DMS79 (cell line): ENCODE results near the gene UNC45A.
"Not testable (repeated sequence)": the region's sequence is repeated elsewhere in the genome, so short reads cannot be mapped to it uniquely, and the experiment has no call there.

Experiments
- DNase-seq: peaks from one replicate; lab custom pipeline; 2025; lab: John Stamatoyannopoulos, UW

UNC45A gene

GRCh38 chr15:90918034-90918788, 16.9 kb upstream of the UNC45A start:
- DNase-seq: no peak

DNA sequence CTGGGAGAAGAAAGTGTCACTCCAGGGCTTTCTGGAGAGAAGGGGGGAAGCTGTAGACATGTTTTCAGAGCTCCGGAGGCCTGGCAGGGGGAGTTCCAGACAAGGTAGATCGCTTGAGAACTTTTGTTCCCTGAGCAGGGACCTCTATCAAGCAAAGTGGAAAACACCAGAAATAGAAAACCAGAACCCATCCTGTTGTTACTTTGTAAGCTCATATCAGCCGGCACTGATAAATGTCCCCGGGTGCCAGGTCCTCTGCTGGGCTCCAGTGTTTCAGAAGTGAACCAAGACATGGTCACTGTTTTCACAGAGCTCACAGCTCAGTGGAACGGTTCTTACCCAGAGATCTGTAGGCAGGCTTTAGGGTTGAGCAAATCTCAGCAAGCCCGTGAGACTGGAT, 16.2 kb upstream of the UNC45A start:
- no peak for DNase-seq

DNA sequence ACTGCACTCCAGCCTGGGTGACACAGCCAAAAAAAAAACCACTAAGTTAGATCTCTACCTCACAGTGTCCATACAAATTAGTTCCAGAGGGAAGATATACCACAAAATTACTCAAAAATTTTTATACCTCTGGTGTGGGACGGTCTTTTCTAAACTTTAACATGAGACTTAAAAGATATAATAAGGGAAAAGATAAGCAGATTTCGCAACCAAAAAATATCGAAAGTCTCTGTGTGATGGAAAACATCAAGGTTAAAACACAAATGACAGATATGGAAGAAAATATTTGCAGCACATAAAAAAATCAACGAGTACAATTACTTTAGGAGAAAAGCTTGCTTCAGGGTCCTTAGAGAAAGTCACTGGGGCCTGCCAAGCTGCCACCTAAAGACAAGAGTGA, 13.2 kb upstream of the UNC45A start:
- no peak for DNase-seq

DNA sequence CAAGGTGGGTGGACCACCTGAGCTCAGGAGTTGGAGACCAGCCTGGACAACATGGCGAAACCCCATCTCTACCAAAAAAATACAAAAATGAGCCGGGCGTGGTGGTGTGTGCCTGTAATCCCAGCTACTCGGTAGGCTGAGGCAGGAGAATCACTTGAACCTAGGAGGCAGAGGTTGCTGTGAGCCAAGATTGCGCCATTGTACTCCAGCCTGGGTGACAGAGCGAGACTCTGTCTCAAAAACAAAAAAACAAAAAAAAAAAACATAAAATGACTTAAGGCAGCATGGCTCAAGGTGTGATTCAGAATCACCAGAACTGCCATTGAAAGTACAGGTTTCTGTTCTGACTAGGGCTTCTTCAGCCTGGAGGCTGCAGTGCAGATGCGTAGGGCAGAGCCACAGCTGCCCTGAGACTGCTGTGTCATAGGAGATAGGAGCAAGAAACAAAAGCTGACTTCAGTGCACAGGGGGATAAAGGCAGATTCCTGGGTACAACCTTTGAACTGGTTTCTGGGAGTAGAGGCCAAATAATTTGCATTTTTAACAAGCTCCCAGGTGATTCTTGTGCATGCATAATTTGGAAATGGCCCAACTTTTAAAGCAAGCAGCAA, 12.3 kb upstream of the UNC45A start:
- DNase-seq: not testable (repeated sequence)

GRCh38 chr15:90924375-90924774, 10.7 kb upstream of the UNC45A start:
- no peak for DNase-seq

DNA sequence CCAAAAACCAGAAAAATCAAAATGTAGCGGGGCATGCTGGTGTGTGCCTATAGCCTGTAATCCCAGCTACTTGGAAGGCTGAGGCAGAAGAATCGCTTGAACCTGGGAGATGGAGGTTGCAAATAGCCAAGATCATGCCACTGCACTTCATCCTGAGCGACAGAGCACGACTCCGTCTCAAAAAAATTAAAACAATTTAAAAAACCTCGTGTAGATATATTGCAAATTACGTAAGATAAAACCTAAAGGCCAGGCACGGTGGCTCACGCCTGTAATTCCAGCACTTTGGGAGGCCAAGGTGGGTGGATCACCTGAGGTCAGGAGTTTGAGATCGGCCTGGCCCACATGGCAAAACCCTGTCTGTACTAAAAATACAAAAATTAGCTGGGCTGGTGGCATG, 8.3 kb upstream of the UNC45A start:
- not testable (repeated sequence) for DNase-seq

- not testable (repeated sequence) for DNase-seq
Observed at GRCh38 chr15:90928106-90928505, 7.0 kb upstream of the UNC45A start.

GRCh38 chr15:90929246-90930019, 5.7 kb upstream of the UNC45A start:
- DNase-seq: no peak

DNA sequence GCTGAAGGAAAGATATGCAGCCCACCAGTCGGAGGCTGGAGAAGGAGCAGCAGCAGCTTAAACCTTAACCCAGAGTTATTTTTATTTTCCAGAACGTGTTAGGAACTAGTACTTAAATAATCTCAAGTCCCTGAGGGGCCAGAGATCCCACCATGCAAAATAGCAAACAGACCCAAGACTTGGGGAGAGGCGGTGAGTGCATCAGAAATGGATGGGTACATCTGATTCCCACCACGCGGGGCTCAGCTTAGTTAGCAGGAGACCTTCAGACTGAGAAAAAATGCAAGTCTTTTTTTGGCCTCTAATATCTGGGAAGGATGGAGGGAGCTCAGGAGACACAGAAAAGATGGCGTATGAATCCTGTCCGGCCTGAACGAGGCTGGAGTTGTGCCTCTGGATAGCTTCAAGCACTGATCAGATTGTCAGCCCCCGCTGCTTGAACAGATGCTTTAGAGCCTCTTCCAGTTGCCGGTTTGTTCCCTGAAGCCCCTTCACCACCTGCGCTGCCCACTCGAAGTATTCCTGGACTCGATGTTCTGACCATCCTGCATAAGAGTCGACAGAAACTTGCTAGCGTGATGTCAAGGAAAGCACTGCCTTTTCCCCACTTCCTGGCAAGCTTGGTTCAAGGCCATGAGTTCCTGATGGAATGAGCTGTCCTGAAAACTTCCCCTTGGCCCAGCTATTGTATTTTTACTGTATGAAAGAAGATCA, 4.1 kb upstream of the UNC45A start:
- no peak for DNase-seq

DNA sequence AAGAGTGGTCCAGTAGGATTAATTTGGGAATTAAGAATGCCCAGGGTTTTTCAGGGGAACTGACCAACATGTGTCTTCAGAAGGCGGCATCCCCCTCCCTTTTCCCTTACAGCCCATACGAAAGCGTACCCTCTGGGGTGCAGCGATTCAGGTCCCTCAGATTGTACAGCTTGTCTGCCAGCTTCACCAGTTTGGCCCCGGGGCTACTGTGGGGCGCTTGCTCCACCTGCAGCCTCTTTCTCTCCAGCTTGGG, 3.6 kb upstream of the UNC45A start:
- DNase-seq: no peak

DNA sequence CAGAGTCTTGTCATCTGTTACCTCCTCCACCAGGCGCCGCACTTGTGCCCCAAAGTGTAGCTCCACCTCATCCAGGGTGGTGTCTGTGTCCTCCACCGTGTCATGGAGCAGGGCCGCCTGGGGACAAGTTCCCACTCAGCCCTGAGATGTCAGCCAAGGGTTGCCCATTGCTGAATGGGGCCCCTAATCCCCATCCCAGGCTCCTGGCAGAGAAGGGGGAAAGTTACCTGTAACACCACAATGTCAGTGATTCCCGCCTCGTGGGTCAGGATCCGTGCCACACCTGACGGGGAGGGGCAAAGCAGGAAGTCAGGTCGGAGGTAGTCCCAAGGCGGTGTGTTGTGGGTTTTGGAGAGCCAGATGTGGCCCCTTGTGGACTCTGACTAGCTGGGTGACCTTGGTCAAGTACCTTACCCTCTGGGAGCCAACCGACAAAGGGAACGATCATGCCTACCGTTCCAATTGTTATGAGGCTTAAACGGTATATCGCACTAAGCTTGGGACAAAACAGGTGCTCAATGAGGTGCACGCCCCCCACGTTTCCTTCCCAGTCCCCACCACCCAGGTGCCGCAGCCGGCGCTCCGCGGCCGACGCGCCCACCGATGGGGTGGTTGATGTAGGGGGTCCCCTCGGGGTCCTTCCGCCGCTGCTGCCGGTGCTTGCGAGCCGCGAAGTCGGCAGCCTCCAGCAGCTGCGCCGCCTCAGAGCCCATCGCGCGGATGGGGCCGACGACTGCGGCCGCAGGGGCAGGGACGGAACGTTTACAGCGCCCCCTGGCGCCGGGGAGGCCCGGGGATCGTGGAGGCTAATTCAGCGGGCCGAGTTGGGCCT, 3.0 kb upstream of the UNC45A start, which contains the start of gene HDDC3:
Gene HDDC3, minus strand, starts transcription at position 722 of the 832 bp plus-strand sequence. Its CDS starts 9 bp downstream, at position 713.
- DNase-seq: peak; percentile 59

- DNase-seq: no peak
Observed at GRCh38 chr15:90932660-90932991, 2.5 kb upstream of the UNC45A start.

DNA sequence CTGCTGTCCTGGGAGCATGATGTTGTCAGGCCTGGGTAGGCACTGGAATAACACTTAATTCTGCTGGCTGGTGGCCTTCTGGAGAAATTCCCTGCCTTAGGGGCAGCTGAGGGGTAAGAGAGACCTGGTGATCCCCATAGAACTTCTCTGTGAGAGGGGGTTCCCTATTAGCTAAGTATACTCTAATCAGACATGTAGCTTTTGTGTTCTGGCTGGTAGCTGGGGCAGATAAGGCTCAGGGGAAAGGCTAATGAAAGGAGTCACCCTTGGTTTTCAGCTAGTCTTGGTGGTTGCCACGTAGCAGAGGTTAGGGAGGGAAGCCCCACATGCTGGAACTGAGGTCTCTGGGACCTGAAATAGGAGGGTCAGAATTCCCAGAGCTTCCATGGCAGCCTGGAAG, 1.8 kb upstream of the UNC45A start:
- no peak for DNase-seq

DNA sequence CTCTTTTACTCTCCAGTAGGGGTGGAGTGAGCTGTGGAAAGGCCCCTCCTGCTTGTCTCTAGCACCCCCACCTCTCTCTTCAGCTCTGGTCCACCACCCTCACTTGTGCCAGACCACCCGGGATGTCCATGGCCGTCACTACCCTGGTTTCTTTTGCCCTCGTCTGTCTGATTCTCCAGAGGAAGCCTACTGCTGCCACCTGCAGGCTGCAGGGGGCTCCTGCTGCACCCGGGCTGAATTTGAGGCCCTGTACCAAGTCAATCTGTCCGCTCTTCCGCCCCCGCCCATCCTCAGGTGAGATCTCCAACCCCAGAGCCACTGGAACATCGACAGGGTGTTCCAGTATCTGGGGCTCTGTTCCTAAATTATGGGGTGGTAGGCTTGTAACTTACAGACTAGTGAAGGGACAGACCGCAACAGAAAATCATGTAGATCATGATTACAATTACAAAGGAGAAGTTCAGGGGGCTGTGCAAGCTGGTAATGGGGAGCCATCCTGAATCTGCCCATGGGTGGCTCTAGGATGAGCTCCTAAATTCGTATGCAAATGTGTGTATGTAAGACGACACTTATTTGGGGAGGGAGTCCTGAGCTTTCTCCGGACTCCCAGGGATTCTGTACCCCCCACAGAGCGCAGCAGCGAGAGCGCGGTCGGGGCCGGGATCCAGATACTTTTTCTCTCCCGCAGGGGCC, 683 bp upstream of the UNC45A start:
- DNase-seq: peak; percentile 49

DNA sequence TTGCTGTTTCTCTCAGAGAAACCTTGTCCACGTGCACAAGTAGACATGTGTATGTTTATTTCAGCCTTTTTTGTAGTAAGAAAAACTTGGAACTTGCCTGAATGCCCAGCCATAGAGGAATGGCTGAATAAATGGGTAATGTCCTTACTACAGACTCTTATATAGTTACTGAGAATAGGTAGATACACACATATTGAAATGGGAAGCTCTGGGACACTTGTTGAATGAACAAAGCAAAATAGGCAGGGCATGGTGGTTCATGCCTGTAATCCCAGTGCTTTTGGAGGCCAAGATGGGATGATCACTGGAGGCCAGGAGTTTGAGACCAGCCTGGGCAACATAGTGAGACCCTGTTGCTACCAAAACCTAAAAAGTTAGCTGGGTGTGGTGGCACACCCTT, 1.7 kb downstream of the UNC45A start:
- DNase-seq: no peak

GRCh38 chr15:90938261-90938660, 3.2 kb downstream of the UNC45A start:
- no peak for DNase-seq

DNA sequence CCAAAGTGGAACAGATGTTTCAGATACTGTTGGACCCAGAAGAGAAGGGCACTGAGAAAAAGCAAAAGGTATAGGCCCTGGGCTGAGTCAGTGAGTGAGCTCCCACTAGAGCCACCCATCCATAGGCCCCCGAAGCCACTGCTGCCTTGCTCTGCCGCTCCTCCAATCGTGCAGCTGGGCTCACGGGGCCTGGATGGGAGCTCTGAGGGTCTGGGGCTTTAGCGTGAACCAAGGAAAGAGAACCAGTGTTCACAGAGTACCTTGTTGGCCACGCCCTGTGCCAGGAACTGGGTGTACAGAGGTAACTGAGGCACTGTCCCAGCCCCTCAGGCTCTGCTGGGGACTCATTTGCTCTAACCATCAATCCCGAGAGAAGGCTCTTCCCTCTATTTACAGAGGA, 4.7 kb downstream of the UNC45A start:
- DNase-seq: no peak

DNA sequence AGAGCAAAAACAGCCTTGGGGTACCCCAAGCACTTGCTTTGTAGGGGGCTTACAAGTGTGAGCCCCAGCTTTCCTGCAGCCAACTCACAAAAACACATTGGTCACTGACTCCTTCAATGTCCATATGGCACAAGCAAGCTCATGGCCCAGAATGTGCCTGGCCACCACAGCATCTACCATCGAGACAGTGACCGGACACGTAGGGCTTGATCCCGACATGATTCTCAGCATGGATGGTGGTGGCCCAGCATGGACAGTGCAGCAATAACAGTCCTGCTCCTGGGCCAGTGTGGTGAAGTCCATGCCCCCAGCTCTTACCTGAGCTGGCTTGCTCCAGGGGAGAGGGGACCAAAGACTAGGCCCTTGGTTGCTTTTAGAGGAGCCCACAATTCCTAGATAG, 6.0 kb downstream of the UNC45A start:
- DNase-seq: no peak

- DNase-seq: no peak
Observed at GRCh38 chr15:90942354-90943120, 7.5 kb downstream of the UNC45A start.

GRCh38 chr15:90945091-90945490, 10.0 kb downstream of the UNC45A start:
- DNase-seq: no peak
